H1 (cell line): ENCODE results near the gene NEURL4. TPM values are rescaled to one million over a fixed set of nuclear protein-coding genes. Genes with fewer than 3 reads are reported as not detected.

Source experiments
- CTCF ChIA-PET: fragments of 300-600 bp; sonication (Branson Sonifier 250); formaldehyde crosslinking; loops from one replicate; lab custom pipeline; 2021; ENCODE audit not compliant: partially characterized antibody; lab: Charles Lee
- POLR2A ChIA-PET: fragments of 300-600 bp; sonication (Branson Sonifier 250); formaldehyde crosslinking; loops from one replicate; lab custom pipeline; 2021; ENCODE audit warnings: inconsistent platforms; ENCODE audit not compliant: partially characterized antibody; lab: Charles Lee
- DNase-seq, 2 experiments: peaks; one replicate each; pipeline versions ENCODE4 v3.0.0 to v3.0.0-alpha.2; 2010 to 2022; ENCODE audit warnings: low spot score in 2 of 2, low read depth in 1 of 2, mixed read lengths in 1 of 2
- FAIRE-seq: peaks from 2 replicates; lab custom pipeline; 2011; peaks lifted over from hg19 to GRCh38; lab: Jason Lieb, UNC
- H2AFZ ChIP-seq: 2 replicates; pipeline ENCODE4 v1.8.1; 2012; ENCODE audit warnings: low read length, inconsistent platforms
- H2AK5ac ChIP-seq: 2 replicates; pipeline ENCODE4 v1.6.1; 2013; ENCODE audit warnings: low read depth, low read length
- H2BK120ac ChIP-seq: replicated peaks from 2 replicates; pipeline ENCODE3; 2013; ENCODE audit warnings: low read depth, low read length, inconsistent platforms
- H2BK12ac ChIP-seq: 2 replicates; pipeline ENCODE4 v1.6.1; 2013; ENCODE audit warnings: low read depth, low read length
- H2BK15ac ChIP-seq: 2 replicates; pipeline ENCODE4 v1.6.1; 2013; ENCODE audit warnings: low read length
- H2BK20ac ChIP-seq: 2 replicates; pipeline ENCODE4 v1.6.1; 2013; ENCODE audit warnings: low read length
- H2BK5ac ChIP-seq: 2 replicates; pipeline ENCODE4 v1.6.1; 2013; ENCODE audit warnings: low read depth, low read length
- H3K14ac ChIP-seq: 2 replicates; pipeline ENCODE4 v1.6.1; 2013; ENCODE audit warnings: inconsistent platforms; ENCODE audit not compliant: insufficient read length
- H3K18ac ChIP-seq: 2 replicates; pipeline ENCODE4 v1.6.1; 2013; ENCODE audit warnings: low read length; ENCODE audit errors: extremely low read depth
- H3K23ac ChIP-seq: 2 replicates; pipeline ENCODE4 v1.6.1; 2013; ENCODE audit warnings: inconsistent platforms; ENCODE audit not compliant: insufficient read length
- H3K23me2 ChIP-seq: 2 replicates; pipeline ENCODE4 v1.6.1; 2013; ENCODE audit warnings: low read depth, low read length
- H3K27ac ChIP-seq: 2 replicates; pipeline ENCODE4 v1.6.1; 2011; ENCODE audit warnings: low read depth, low read length, inconsistent platforms
- H3K27me3 ChIP-seq, 4 experiments: replicated peaks in 1 of 4; 1 replicate in 1 of 4; 2 replicates in 3 of 4; pipeline versions ENCODE4 v1.6.1 to v1.8.1; 2011 to 2013; ENCODE audit warnings: low read length in 3 of 4, mild to moderate bottlenecking in 3 of 4, inconsistent platforms in 2 of 4, mixed read lengths in 2 of 4, moderate library complexity in 1 of 4; ENCODE audit not compliant: control insufficient read depth in 3 of 4, insufficient read depth in 3 of 4; ENCODE audit errors: extremely low read depth in 1 of 4
- H3K36me3 ChIP-seq, 4 experiments: 2 replicates each; pipeline versions ENCODE4 v1.6.1 to v1.8.1; 2011 to 2013; ENCODE audit warnings: mild to moderate bottlenecking in 4 of 4, low read length in 3 of 4, moderate library complexity in 2 of 4, control low read depth in 1 of 4, inconsistent platforms in 1 of 4; ENCODE audit not compliant: insufficient read depth in 4 of 4, control insufficient read depth in 2 of 4
- H3K4ac ChIP-seq: replicated peaks from 2 replicates; pipeline ENCODE3; 2013; ENCODE audit warnings: low read length, low read depth, mixed read lengths, inconsistent platforms; ENCODE audit not compliant: insufficient read length
- H3K4me1 ChIP-seq, 4 experiments: replicated peaks in 1 of 4; 1 replicate in 1 of 4; 2 replicates in 3 of 4; pipeline versions ENCODE4 v1.6.1 to v1.8.1; 2011 to 2013; ENCODE audit warnings: low read length in 3 of 4, inconsistent platforms in 2 of 4, mixed read lengths in 1 of 4; ENCODE audit not compliant: insufficient read depth in 4 of 4, control insufficient read depth in 3 of 4
- H3K4me2 ChIP-seq, 2 experiments: 2 replicates each; pipeline versions ENCODE4 v1.6.1 to v1.8.1; 2011 to 2013; ENCODE audit warnings: low read depth in 2 of 2, low read length in 2 of 2, control low read depth in 1 of 2, inconsistent platforms in 1 of 2, mild to moderate bottlenecking in 1 of 2; ENCODE audit not compliant: insufficient read depth in 1 of 2
- H3K4me3 ChIP-seq, 4 experiments: fragments of 200-600, 300-600 bp in 1 of 4; sonication (generic), shearing (Covaris generic), sonication (Bioruptor Twin) in 1 of 4; 2 replicates each; pipeline versions ENCODE4 v1.5.1 to v1.8.1; 2011 to 2016; ENCODE audit warnings: low read length in 4 of 4, low read depth in 3 of 4, control low read depth in 2 of 4, inconsistent platforms in 2 of 4, mild to moderate bottlenecking in 2 of 4, mixed read lengths in 1 of 4, moderate library complexity in 1 of 4; ENCODE audit not compliant: insufficient read depth in 2 of 4; ENCODE audit errors: extremely low read depth in 1 of 4
- H3K56ac ChIP-seq: replicated peaks from 2 replicates; pipeline ENCODE3; 2013; ENCODE audit warnings: low read depth, mild to moderate bottlenecking, mixed read lengths, low read length, inconsistent platforms; ENCODE audit not compliant: insufficient read length
- H3K79me1 ChIP-seq: 2 replicates; pipeline ENCODE4 v1.6.1; 2013; ENCODE audit warnings: low read depth, low read length, control low read depth
- H3K79me2 ChIP-seq, 2 experiments: 2 replicates each; pipeline versions ENCODE4 v1.6.1 to v1.8.1; 2012 to 2013; ENCODE audit warnings: low read length in 2 of 2, mild to moderate bottlenecking in 2 of 2, inconsistent platforms in 1 of 2; ENCODE audit not compliant: insufficient read depth in 2 of 2, control insufficient read depth in 1 of 2
- H3K9ac ChIP-seq, 4 experiments: replicated peaks in 1 of 4; 1 replicate in 1 of 4; 2 replicates in 3 of 4; pipeline versions ENCODE4 v1.6.1 to v1.8.1; 2011 to 2013; ENCODE audit warnings: low read depth in 3 of 4, low read length in 3 of 4, control low read depth in 2 of 4, mild to moderate bottlenecking in 2 of 4, moderate library complexity in 2 of 4, inconsistent platforms in 1 of 4; ENCODE audit errors: extremely low read depth in 1 of 4
- H3K9me3 ChIP-seq, 2 experiments: 2 replicates each; pipeline versions ENCODE4 v1.6.1 to v1.8.1; 2012 to 2013; ENCODE audit warnings: mild to moderate bottlenecking in 2 of 2, moderate library complexity in 2 of 2, control low read depth in 1 of 2, inconsistent platforms in 1 of 2, low read depth in 1 of 2, low read length in 1 of 2, mixed read lengths in 1 of 2; ENCODE audit not compliant: insufficient read depth in 2 of 2
- H4K20me1 ChIP-seq, 2 experiments: replicated peaks in 1 of 2; 2 replicates each; pipeline versions ENCODE3 to v1.8.1; 2011 to 2013; ENCODE audit warnings: inconsistent platforms in 2 of 2, low read length in 2 of 2, mild to moderate bottlenecking in 1 of 2; ENCODE audit not compliant: insufficient read depth in 2 of 2, control insufficient read depth in 1 of 2
- H4K5ac ChIP-seq: 2 replicates; pipeline ENCODE4 v1.6.1; 2013; ENCODE audit warnings: low read length, low read depth, mixed read lengths, inconsistent platforms; ENCODE audit not compliant: insufficient read length
- H4K8ac ChIP-seq: 2 replicates; pipeline ENCODE4 v1.8.0; 2013; ENCODE audit warnings: mild to moderate bottlenecking, moderate library complexity, low read length, inconsistent platforms; ENCODE audit not compliant: insufficient read depth; ENCODE audit errors: extremely low read depth
- H4K91ac ChIP-seq: replicated peaks from 2 replicates; pipeline ENCODE3; 2013; ENCODE audit warnings: low read length, mixed read lengths, inconsistent platforms; ENCODE audit not compliant: insufficient read length
- FOSL1 ChIP-seq: IDR thresholded peaks from 2 replicates; pipeline ENCODE4 v1.6.1; 2011; ENCODE audit warnings: mild to moderate bottlenecking, low read depth, low read length, moderate library complexity; ENCODE audit not compliant: insufficient read depth
- SIRT6 ChIP-seq: IDR thresholded peaks from one replicate; pipeline ENCODE4 v1.7.1; 2012; ENCODE audit warnings: low read length, inconsistent platforms
- SUZ12 ChIP-seq: fragments of 200-600 bp; sonication (generic); IDR thresholded peaks from 2 replicates; pipeline ENCODE4 v1.6.1; 2012; ENCODE audit warnings: mild to moderate bottlenecking, inconsistent platforms, low read length, moderate library complexity, mixed read lengths
- USF2 ChIP-seq: IDR thresholded peaks from 2 replicates; pipeline ENCODE4 v1.6.1; 2011; ENCODE audit warnings: low read length, improper control_type of control experiment
- WGBS, 2 experiments: shearing (Covaris generic) in 1 of 2; methylation state at CpG; one replicate each; pipeline versions ENCODE4 v1.1.6 to v1.1.7; 2013 to 2015; ENCODE audit warnings: low lambda C conversion rate in 2 of 2, mixed read lengths in 2 of 2, inconsistent platforms in 1 of 2, low coverage in 1 of 2, missing lambda C conversion rate in 1 of 2; ENCODE audit not compliant: insufficient replicate concordance in 2 of 2, insufficient coverage in 1 of 2, insufficient read length in 1 of 2; ENCODE audit errors: extremely low coverage in 1 of 2, missing lambda C conversion rate in 1 of 2; 5-methylcytosine and 5-hydroxymethylcytosine counted together
- polyA plus RNA-seq, 7 experiments: library from polyadenylated mRNA; depleted of rRNA in 3 of 7; stranded (reverse) in 5 of 7; unstranded in 2 of 7; fragments of >200 nt in 5 of 7; fragments of 200-250 nt in 2 of 7; gene quantifications; 1 replicate in 5 of 7; 2 replicates in 1 of 7; 4 replicates in 1 of 7; pipeline versions ENCODE4 v1.2.1 to v1.2.3, GENCODE V29; 2011 to 2013; ENCODE audit warnings: missing spikeins in 2 of 7, mixed read lengths in 2 of 7
- total RNA-seq: library from RNA; stranded (reverse); fragmentation: NEBNext Ultra II Directional; extraction: Animal tissue kit (Norgen Biotek cat#: 25700); gene quantifications from 2 replicates; pipeline ENCODE4 v1.2.1, GENCODE V29; 2021

The NEURL4 gene
- total and polyA plus RNA-seq, 2 of the 8 experiments (the other 6 are each of a cell fraction or from before 2014, with no cell fraction given), result 29.6 to 46.8 TPM

- Histone ChIP-seq H4K8ac (no peak overlapping the region), H3K4ac (no peak overlapping the region), H4K5ac (no peak overlapping the region), H3K56ac (no peak overlapping the region), H3K4me3 (no peak overlapping the region), H4K91ac (no peak overlapping the region), H3K27me3 (no peaks in the 10 kb centered on the region), H3K9me3 (no peaks in the 10 kb centered on the region), H2BK15ac (no peak overlapping the region), H3K79me2 (no peaks in the 10 kb centered on the region), H2BK120ac (no peak overlapping the region), H3K4me1 (peaks cover 0 to 11% (median 4%) of the 10 kb centered on the region in 4 experiments; a peak in 5 of 7 replicates), H4K20me1 (no peaks in the 10 kb centered on the region), H2BK5ac (no peak overlapping the region), H3K79me1 (no peaks in the 10 kb centered on the region), H2BK12ac (no peak overlapping the region), H2AK5ac (no peak overlapping the region), H3K4me2 (no peak overlapping the region), H3K9ac (no peak overlapping the region), H3K36me3 (no peaks in the 10 kb centered on the region), H2BK20ac (no peak overlapping the region), H3K27ac (no peak overlapping the region), H3K23ac (no peak overlapping the region), H3K18ac (no peak overlapping the region), H2AFZ (no peak overlapping the region), H3K23me2 (no peaks in the 10 kb centered on the region), H3K14ac (no peak overlapping the region)
- TF ChIP-seq SUZ12 (no peak), USF2 (no peak), SIRT6 (no peak), FOSL1 (no peak)
- POLR2A ChIA-PET, result interaction anchor here (1.1 kb wide), 2 partner anchors 10 to 12 kb away, joined by 3 to 4 read pairs; no protein-coding TSS in a partner anchor
- CTCF ChIA-PET, result interaction anchor here (0.7 to 2.5 kb wide), 8 partner anchors 10 to 190 kb away, joined by 3 to 9 read pairs (median 4); no protein-coding TSS in a partner anchor
- 92% methylated on average over 4 of the region's 4 CpGs; no CpG with 5 or more reads in 1 of the 2 experiments for WGBS, 2 experiments
- no peak for FAIRE-seq
- no peak for DNase-seq
These were observed 41.7 kb upstream of the NEURL4 start for GRCh38 chr17:7370853-7371252.
